NK-92 (cell line): ENCODE results near the gene PLCG1.

Source experiments
- DNase-seq: peaks from one replicate; lab custom pipeline; 2025; ENCODE audit not compliant: unreplicated experiment; lab: John Stamatoyannopoulos, UW

The PLCG1 gene

DNA sequence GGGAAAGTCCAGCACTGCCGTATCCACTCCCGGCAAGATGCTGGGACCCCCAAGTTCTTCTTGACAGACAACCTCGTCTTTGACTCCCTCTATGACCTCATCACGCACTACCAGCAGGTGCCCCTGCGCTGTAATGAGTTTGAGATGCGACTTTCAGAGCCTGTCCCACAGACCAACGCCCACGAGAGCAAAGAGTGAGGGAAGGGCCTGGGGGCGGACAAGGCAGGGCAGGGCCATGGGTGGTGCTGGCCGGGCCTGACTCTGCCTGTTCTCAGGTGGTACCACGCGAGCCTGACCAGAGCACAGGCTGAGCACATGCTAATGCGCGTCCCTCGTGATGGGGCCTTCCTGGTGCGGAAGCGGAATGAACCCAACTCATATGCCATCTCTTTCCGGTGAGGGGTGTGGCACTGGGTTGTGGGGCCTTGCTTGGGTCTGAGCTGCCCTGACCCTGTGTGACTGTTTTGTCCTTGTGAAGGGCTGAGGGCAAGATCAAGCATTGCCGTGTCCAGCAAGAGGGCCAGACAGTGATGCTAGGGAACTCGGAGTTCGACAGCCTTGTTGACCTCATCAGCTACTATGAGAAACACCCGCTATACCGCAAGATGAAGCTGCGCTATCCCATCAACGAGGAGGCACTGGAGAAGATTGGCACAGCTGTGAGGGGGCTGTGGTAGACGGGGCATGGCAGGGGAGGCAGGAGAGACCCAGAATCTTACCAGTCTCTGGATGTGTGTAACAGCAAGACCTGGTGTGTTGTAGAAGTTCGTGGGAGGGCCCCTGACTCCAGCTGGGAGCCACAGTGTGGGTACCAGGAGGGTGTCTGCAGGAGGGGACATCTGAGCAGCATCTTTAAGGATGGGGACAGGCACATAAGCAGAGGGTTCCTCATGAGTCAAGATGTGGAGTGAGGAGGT, 29.1 kb downstream of the PLCG1 start:
- no peak for DNase-seq

DNA sequence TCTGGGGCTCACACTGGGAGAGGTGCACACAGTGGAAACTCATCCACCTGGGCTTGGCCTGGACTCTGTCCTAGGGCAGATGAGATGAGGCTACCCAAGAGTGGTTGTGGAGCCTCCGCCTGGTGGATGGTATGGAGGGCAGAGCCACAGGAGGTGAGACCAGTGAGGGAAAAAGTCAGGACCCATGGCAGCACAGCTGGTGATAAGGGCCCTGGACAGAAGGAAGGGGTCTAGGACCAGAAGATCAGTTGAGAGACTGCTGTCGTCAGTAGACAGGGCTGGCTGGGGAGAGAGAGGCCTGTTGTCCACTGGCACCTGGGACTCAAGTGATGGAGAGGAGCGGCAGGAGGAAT, 29.8 kb downstream of the PLCG1 start:
- no peak for DNase-seq

DNA sequence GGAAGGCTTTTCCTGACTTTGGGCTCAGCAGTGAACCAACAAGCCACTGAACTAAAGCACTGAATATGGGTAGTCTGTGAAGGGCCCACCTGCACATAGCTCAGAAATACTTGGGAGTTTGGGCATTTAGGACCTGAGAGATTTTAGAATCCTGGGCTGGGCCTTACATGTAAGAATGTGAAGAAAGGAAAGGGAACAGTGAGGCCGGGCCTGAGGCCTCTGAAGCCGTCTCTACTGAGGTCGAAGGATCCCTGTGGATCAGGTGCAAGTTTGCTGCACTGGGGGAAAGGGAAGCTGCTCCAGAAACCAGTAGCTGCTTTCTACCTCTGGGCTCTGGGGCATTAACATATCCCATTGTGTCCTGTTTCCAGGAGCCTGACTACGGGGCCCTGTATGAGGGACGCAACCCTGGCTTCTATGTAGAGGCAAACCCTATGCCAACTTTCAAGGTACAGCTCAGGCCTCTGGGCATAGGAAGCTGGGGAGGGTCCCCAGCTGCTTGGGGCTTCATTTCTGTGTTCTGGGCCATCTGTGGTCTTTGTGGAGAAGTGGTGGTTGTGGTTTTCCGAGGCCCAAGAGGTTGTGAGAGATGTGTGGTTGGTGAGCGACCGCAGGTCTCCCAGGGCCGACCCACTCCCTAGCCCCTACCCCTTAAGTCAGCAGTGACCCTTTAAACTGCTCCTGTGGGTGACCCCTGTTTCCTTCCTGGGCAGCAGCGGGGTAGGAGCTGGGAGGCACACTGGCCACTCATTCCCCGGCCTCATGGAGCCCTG, 30.3 kb downstream of the PLCG1 start:
- DNase-seq = no peak

DNA sequence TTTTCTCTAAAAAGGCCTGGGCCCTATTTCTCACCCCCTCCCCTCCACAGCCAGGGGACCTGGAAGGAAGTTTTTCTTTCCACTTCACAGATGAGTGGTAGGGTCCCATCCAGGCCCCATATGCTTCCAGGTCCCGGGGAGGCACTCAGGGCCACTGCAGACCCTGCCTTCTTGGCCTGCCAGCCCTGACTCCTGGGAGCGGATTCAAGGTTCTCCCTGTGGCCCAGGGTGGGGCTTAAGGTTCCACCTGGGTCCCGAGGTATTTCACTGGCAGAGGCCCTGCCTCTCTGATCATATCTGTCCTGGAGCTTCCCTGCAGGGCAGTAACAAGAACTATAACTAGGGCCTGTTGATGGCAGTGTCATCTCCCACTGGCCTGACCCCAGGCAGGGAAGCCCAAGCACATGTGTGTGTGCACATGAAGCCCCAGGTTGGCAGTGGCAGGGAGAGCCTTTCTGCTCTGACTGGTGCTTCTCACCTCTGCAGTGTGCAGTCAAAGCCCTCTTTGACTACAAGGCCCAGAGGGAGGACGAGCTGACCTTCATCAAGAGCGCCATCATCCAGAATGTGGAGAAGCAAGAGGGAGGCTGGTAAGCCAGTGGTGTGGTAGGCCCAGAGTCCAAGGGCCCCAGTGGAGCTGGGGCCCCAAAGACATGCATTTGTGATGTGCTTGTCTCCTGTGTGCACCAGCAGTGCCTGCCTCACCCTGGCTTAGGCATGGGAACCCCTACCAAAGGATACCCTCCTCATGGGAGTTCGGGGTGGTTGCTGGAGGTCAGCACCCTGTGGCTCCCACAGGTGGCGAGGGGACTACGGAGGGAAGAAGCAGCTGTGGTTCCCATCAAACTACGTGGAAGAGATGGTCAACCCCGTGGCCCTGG, 31.2 kb downstream of the PLCG1 start:
- DNase-seq = no peak

DNA sequence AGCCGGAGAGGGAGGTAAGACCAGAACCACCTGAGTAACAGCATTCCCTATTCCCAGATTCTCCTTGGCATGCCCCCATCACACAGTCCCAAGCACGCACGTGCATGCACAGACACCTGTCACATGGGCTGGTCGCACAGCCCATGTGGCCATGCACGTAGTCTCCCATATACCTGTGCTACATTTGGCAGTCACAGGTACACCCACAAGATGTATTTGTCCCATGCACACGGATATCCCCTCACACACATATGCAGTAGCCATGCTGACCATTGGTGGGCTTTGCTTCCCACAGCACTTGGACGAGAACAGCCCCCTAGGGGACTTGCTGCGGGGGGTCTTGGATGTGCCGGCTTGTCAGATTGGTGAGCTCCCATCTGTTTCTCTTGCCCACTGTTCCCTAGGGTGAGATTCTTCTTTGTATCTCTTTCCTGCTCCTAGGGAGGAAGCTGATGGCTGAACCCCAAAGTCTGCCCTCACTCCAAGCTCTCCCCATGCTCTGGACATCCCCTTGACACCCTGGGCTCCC, 31.9 kb downstream of the PLCG1 start:
- no peak for DNase-seq

DNA sequence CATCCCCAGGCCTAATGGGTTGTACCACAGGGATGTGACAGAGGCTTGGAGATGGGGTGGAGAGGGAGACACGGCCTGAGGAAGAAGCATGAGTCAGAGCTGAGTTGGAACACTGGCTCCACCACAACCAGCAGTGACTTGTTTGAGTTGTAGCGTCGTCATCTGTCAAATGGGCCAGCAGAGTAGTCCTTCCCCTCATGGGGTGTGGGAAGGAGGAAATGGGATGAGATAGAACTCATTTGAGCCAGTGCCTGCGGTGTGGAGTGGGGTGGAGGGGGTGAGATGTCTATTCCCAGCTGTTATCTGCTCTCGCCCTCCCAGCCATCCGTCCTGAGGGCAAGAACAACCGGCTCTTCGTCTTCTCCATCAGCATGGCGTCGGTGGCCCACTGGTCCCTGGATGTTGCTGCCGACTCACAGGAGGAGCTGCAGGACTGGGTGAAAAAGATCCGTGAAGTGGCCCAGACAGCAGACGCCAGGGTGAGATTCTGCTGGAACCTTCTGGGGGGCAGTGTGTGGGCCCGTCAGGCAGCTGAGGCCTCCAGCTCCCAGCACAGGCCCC, 32.5 kb downstream of the PLCG1 start:
- DNase-seq = no peak

DNA sequence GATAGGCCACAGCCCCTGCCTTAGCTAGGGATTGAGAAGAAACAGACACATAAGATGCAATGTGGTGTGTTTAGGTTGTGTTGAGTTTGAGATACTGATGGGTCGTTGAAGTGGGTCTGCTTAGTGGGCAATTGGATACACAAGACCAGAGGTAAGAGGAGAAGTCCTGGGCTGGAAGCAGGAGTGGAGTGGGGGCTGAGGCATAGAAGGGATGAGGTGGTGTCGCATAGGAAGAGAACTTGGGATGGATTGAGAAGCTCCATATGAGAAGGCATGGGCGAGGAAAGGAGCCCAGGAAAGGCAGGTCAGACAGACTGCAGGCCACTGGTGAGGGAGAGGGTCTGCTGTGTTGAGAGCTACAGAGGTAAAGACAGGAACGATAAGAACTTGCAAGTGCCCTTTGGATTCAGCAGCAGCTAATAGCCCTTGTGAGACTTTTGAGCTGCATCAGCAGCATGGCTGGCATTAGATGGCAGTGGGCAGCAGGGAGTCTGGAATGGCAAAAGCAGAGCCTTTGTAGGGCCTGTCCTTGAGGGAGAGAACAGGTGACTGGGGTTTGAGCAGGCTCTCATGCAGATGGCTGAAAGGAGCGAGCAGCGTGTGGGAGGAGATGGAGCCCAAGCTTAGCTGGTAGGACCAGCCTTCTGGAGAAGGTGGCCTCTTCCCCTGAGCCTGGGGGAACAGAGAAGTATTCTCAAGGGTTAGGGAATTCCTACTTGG, 33.2 kb downstream of the PLCG1 start:
- no peak for DNase-seq

DNA sequence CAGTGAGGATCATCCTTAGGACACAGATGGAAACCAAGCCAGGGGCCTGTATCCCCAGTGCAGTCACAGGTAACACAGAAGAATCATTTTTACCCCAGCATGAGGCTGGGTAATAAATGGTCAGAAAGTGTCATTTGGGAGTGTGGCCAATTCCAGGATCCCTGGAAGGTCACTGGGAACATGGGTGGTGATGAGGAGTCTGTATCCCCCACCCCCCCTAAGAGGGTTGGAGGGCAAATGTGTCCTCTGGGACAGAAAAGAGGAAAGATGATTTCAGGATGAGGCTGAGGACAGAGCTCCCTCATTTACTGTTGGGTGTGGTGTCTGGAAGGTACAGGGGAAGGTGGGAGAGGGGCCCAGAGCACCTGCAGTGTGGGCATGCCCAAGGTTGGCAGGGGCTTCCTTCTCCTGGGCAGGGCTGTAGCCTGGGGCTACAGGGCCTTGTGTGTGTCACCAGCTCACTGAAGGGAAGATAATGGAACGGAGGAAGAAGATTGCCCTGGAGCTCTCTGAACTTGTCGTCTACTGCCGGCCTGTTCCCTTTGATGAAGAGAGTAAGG, 34.5 kb downstream of the PLCG1 start:
- no peak for DNase-seq

DNA sequence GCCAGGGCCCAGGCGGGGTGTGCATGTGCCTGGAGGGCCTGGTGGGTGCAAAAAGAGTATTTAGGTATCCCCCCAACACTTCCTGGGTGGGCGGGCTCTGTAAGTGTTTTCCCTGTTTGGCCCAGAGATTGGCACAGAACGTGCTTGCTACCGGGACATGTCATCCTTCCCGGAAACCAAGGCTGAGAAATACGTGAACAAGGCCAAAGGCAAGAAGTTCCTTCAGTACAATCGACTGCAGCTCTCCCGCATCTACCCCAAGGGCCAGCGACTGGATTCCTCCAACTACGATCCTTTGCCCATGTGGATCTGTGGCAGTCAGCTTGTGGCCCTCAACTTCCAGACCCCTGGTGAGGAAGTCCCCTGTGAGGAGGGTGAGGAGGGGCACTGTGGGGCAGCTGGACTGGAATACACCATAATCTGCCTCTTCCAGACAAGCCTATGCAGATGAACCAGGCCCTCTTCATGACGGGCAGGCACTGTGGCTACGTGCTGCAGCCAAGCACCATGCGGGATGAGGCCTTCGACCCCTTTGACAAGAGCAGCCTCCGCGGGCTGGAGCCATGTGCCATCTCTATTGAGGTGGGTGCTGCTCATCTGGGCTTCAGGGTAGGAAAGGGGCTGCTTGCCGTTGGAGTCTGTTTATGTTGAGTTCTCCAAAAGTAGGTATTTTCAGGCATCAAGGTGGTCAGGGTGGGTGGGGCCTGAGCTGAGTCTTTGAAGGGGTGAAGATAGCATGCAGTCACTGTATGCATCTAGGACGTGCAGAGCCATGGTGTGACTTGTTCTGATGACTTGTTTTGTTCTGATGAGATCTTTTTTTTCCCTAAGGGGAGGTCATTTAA, 35.2 kb downstream of the PLCG1 start:
- no peak for DNase-seq

DNA sequence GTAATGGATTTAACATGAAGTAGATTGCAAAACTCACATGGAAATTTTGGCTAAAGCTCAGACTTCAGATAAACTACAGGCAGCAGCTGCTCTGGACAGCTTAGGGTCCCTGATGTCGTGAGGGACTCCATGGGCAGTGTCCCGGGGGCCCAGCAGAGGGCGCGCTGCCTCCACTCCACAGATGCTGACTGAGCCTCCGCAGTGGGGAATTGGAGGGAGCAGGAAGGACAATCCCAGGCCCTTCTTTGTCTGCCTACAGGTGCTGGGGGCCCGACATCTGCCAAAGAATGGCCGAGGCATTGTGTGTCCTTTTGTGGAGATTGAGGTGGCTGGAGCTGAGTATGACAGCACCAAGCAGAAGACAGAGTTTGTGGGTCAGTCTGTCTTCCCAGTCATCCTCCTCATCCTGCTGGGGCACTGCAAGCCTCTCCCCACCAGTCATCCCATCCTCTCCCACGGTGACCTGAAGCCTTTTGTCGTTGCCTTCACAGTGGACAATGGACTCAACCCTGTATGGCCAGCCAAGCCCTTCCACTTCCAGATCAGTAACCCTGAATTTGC, 35.9 kb downstream of the PLCG1 start:
- DNase-seq = no peak

DNA sequence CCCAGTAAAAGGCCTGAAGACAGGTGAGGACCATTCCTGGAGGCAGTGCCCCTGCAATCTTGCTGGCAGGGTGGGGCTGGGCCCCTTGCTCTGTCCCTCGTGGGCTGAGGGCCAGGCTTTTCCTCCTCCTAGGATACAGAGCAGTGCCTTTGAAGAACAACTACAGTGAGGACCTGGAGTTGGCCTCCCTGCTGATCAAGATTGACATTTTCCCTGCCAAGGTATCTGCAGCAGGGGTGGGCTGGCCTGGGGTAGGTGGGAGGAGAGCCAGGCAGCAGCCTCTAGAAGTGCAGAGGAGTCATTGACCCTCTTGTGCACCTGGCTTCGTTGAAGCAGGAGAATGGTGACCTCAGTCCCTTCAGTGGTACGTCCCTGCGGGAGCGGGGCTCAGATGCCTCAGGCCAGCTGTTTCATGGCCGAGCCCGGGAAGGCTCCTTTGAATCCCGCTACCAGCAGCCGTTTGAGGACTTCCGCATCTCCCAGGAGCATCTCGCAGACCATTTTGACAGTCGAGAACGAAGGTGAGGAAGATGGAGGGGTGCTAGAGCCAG, 36.5 kb downstream of the PLCG1 start:
- DNase-seq = no peak

DNA sequence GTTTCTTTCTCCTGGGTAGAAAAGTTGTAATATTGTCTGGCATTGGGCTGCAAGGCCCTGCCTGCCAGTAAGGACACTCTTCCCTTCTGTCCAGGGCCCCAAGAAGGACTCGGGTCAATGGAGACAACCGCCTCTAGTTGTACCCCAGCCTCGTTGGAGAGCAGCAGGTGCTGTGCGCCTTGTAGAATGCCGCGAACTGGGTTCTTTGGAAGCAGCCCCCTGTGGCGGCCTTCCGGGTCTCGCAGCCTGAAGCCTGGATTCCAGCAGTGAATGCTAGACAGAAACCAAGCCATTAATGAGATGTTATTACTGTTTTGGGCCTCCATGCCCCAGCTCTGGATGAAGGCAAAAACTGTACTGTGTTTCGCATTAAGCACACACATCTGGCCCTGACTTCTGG, 37.0 kb downstream of the PLCG1 start:
- no peak for DNase-seq

DNA sequence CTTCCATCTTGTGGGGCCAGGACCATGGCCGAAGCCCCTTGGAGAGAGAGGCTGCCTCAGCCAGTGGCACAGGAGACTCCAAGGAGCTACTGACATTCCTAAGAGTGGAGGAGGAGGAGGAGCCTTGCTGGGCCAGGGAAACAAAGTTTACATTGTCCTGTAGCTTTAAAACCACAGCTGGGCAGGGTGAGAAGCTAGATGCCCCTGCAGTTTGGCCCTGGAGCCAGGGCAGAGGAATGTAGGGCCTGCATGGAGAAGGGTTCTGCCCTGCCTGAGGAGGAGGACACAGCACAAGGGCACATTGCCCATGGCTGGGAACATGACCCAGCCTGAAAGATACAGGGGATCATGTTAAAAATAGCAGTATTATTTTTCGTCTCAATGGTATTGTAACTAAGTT, 37.4 kb downstream of the PLCG1 start:
- no peak for DNase-seq

DNA sequence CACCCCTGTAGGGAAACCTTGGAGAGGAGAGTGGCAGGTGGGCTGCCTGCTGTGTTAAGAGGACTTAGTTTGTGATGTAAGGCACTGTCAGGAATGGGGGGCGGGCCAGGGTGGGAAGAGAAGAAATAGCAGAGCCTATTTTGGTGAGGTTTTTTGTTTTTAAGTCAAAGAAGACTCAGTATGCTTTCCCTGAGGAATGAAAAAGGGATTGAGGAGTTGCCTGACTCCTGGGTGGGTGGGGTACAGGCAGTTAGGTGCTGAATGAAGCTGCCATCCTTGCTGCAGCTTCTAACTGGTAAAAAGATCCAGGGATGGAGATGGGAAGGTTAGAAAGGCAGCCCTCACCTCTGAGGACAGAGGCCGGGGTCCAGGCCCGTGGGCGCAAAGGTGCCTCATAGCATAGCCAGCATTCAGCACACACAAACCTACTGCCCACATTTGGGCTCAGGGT, 37.9 kb downstream of the PLCG1 start:
- DNase-seq = no peak

DNA sequence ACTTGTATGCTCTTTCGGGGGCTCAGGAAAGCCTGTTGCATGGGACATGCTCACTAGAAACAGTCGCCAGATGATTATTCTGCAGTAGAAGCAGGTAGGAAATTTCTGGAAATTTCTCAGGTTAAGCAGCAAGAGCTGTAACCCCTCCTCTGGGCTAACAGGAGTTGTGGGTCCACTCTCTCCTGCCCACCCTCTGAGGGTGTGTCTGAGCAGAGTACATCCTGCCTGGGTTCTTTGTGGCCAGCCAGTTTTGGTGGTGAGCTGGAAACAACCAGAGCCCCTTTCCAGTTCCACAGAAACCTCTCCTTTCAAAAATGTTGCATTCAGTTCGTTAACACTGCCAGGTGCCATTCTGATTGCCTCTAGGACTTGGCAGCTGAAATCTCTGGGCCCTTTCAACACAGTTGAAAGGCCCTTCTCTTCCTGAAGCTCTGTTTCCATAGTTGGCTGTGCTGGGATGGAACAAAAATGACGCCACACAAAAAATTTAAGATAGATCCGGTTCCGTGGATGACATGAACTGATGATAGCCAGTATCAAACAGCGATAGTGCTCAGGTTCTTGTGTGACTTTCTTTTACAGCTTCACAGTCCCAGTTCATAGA, 38.5 kb downstream of the PLCG1 start:
- no peak for DNase-seq

DNA sequence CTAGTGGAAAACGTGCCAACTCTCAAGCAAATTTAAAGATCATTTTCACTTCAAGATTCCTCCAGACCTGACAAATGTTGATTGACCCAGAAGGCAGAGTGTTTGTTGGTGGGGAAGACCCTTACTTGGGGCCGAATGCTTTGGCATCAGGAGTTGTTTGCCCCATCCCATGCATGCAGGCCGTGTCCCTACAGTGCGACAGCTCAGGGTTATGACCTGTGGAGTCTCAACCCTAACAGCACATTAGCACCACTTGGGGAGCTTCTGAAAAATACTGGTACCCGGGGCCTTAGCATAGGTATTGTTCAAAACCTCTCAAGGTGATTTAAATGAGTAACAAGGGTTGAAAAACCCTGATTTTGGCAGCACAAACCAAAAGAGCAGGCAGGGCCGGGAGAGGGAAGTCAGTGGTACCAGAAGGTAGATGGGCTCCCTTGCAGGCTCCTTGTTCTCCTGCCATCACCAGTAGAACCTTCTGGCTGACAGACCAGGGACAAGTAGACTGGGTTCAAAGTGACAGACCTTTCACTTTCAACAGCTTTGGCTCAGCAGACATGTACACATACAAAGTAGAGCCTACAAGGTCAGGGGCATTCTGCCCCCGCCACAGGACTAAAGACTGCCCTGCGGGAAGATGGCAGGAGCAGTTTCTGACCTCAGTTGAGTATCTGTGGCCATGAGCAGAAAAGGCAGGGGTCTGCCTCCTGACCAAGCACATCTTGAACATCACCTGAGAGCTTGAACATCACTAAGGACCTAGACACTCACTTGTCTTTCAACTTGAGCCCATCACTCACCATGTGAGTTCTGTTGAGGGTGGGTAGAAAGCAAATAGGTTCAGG, 39.6 kb downstream of the PLCG1 start:
- no peak for DNase-seq

DNA sequence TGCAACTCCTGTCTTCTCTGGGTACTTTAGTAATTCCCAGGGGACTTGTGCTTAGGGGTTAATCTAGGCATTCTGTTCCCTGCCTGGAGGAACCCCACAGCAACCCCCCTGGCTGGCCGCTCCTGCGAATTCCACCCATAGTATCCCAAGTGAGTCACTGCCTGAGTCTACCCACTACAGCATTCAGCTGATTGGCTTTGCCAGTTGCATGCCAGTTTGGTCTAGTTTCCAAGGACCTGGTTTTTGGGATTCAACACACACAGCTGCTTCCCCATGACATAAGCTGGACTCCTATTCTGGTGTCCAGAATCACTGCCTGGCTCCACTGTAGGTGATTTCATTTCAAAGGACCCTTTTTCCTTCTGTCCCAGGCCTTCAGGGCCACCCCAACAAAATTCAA, 40.3 kb downstream of the PLCG1 start:
- no peak for DNase-seq
